A549 (cell line): ENCODE measurements around the gene MBTPS2. TPM values are rescaled to one million over a fixed set of nuclear protein-coding genes. Genes with fewer than 3 reads are reported as not detected.
A peak's percentile ranks its signal among the peaks of the same experiment; 100 is the strongest.

Source experiments
- ATAC-seq, 2 experiments: fragments of 200-7000 bp in 1 of 2; fragments of >200 bp in 1 of 2; cut with Nextera tagmentation in 1 of 2; cut with Tn5 transposase in 1 of 2; 3 replicates each; pipeline versions ENCODE4 v1.8.0 to v1.9.1; 2018 to 2020; ENCODE audit warnings: mild to moderate bottlenecking in 1 of 2, moderate library complexity in 1 of 2
- CTCF ChIA-PET: fragments of 300-600 bp; sonication (Branson Sonifier 250); formaldehyde crosslinking; extraction: SDS; loops from one replicate; lab custom pipeline; 2021; ENCODE audit warnings: antibody characterized with exemption, inconsistent platforms; lab: Yijun Ruan, JAX
- POLR2A ChIA-PET: fragments of 350-600 bp; formaldehyde crosslinking; extraction: SDS; loops from one replicate; lab custom pipeline; 2021; ENCODE audit warnings: antibody characterized with exemption, inconsistent platforms; lab: Yijun Ruan, JAX
- DNase-seq, 2 experiments: peaks; one replicate each; pipeline versions ENCODE4 v3.0.0 to v3.0.0-alpha.2; 2011 to 2016; ENCODE audit warnings: low read depth in 1 of 2, low spot score in 1 of 2
- FAIRE-seq: peaks from 2 replicates; lab custom pipeline; 2011; peaks lifted over from hg19 to GRCh38; lab: Jason Lieb, UNC
- H3K27ac ChIP-seq, 2 experiments: fragments of >200 bp; sonication (Bioruptor Twin); formaldehyde crosslinking; 3 replicates each; pipeline ENCODE4 v1.5.1; 2016 to 2017
- H3K4me1 ChIP-seq: fragments of >200 bp; sonication (Bioruptor Twin); formaldehyde crosslinking; 3 replicates; pipeline ENCODE4 v1.6.1; 2016
- H3K4me2 ChIP-seq: fragments of >200 bp; sonication (Bioruptor Twin); formaldehyde crosslinking; 3 replicates; pipeline ENCODE4 v1.6.1; 2016
- H3K4me3 ChIP-seq: fragments of >200 bp; sonication (Bioruptor Twin); formaldehyde crosslinking; 3 replicates; pipeline ENCODE4 v1.5.1; 2016
- H3K9me3 ChIP-seq: fragments of >200 bp; sonication (Bioruptor Twin); formaldehyde crosslinking; 3 replicates; pipeline ENCODE4 v1.6.1; 2016
- CHD2 ChIP-seq: fragments of 150-350 bp; IDR thresholded peaks from 2 replicates; pipeline ENCODE4 v1.6.1; 2014; ENCODE audit warnings: low read length; ENCODE audit not compliant: partially characterized antibody
- CHD4 ChIP-seq: fragments of 200-600 bp; sonication (generic); IDR thresholded peaks from 2 replicates; pipeline ENCODE4 v1.6.1; 2016; ENCODE audit warnings: antibody characterized with exemption, mild to moderate bottlenecking, borderline replicate concordance
- EHMT2 ChIP-seq: fragments of 200-600 bp; sonication (generic); IDR thresholded peaks from 2 replicates; pipeline ENCODE4 v1.6.1; 2016; ENCODE audit warnings: antibody characterized with exemption, low read depth, mild to moderate bottlenecking, moderate library complexity
- FOXS1 ChIP-seq: fragments of 250-450 bp; sonication (Bioruptor Pico); IDR thresholded peaks from 2 replicates; pipeline ENCODE4 v1.5.0; 2020; ENCODE audit warnings: mild to moderate bottlenecking, moderate library complexity
- HEYL ChIP-seq: fragments of 250-450 bp; sonication (Bioruptor Pico); IDR thresholded peaks from 2 replicates; pipeline ENCODE4 v1.8.0; 2021; ENCODE audit warnings: mild to moderate bottlenecking, moderate library complexity
- HOXA7 ChIP-seq: fragments of 250-450 bp; sonication (Bioruptor Pico); IDR thresholded peaks from 2 replicates; pipeline ENCODE4 v1.5.0; 2020; ENCODE audit warnings: mild to moderate bottlenecking, moderate library complexity
- HOXB13 ChIP-seq: fragments of 250-450 bp; sonication (Bioruptor Pico); IDR thresholded peaks from 2 replicates; pipeline ENCODE4 v1.5.0; 2020; ENCODE audit warnings: low read depth, mild to moderate bottlenecking, moderate library complexity
- JUN ChIP-seq, 2 experiments: fragments of >200 bp; sonication (Bioruptor Twin); formaldehyde crosslinking; IDR thresholded peaks; 2 replicates in 1 of 2; 3 replicates in 1 of 2; pipeline ENCODE4 v1.6.1; 2016 to 2017
- JUNB ChIP-seq: fragments of >200 bp; sonication (Bioruptor Twin); formaldehyde crosslinking; IDR thresholded peaks from 2 replicates; pipeline ENCODE4 v1.6.1; 2016
- MAFK ChIP-seq: fragments of 450-650 bp; IDR thresholded peaks from 2 replicates; pipeline ENCODE4 v1.6.1; 2014; ENCODE audit not compliant: partially characterized antibody
- MAZ ChIP-seq: fragments of 150-350 bp; IDR thresholded peaks from 2 replicates; pipeline ENCODE4 v1.6.1; 2014; ENCODE audit warnings: antibody characterized with exemption, low read depth, low read length, borderline replicate concordance
- NFE2L2 ChIP-seq: fragments of 150-350 bp; conservative IDR thresholded peaks from 2 replicates; pipeline ENCODE4 v1.6.1; 2014; ENCODE audit warnings: low read length
- RAD21 ChIP-seq, 2 experiments: fragments of >200 bp in 1 of 2; sonication (Bioruptor Twin) in 1 of 2; formaldehyde crosslinking in 1 of 2; IDR thresholded peaks in 1 of 2; conservative IDR thresholded peaks in 1 of 2; 2 replicates in 1 of 2; 3 replicates in 1 of 2; pipeline ENCODE4 v1.6.1; 2012 to 2018; ENCODE audit warnings: inconsistent platforms in 1 of 2
- RARB ChIP-seq: fragments of 250-450 bp; sonication (Bioruptor Pico); IDR thresholded peaks from 2 replicates; pipeline ENCODE4 v1.8.0; 2021; ENCODE audit warnings: mild to moderate bottlenecking, moderate library complexity
- RNF2 ChIP-seq: fragments of 200-600 bp; sonication (generic); IDR thresholded peaks from 2 replicates; pipeline ENCODE4 v1.6.1; 2016; ENCODE audit warnings: low read depth, mild to moderate bottlenecking, antibody characterized with exemption, moderate library complexity, borderline replicate concordance
- TP53 ChIP-seq: fragments of 250-450 bp; sonication (Bioruptor Pico); IDR thresholded peaks from 2 replicates; pipeline ENCODE4 v1.5.0; 2021; ENCODE audit warnings: mild to moderate bottlenecking, moderate library complexity
- ZC3H11A ChIP-seq: fragments of 450-650 bp; IDR thresholded peaks from 2 replicates; pipeline ENCODE4 v1.6.1; 2014; ENCODE audit warnings: antibody characterized with exemption, mild to moderate bottlenecking
- ZFP36 ChIP-seq: fragments of 450-650 bp; IDR thresholded peaks from 2 replicates; pipeline ENCODE4 v1.6.1; 2014; ENCODE audit warnings: borderline replicate concordance; ENCODE audit not compliant: partially characterized antibody
- ZNF302 ChIP-seq: fragments of 250-450 bp; sonication (Bioruptor Pico); IDR thresholded peaks from 2 replicates; pipeline ENCODE4 v1.9.0; 2021; ENCODE audit warnings: inconsistent platforms, mild to moderate bottlenecking, moderate library complexity
- WGBS: methylation state at CpG from one replicate; pipeline ENCODE4 v1.1.6; 2017; ENCODE audit errors: missing lambda C conversion rate; 5-methylcytosine and 5-hydroxymethylcytosine counted together
- polyA plus RNA-seq, 4 experiments: library from polyadenylated mRNA; depleted of rRNA in 3 of 4; stranded (reverse); fragments of >200 nt; fragmentation: RNase III in 1 of 4; extraction: RNeasy Plus Mini Kit Qiagen cat#74134 plus additional on column Dnase treatment in 1 of 4; gene quantifications; 2 replicates in 3 of 4; 3 replicates in 1 of 4; pipeline ENCODE4 v1.2.3, GENCODE V29; 2011 to 2017
- TF ChIP-seq, protein P1 (sequence below): fragments of 150-350 bp; IDR thresholded peaks from 2 replicates; pipeline ENCODE4 v1.6.1; 2014; ENCODE audit warnings: low read depth, mild to moderate bottlenecking, low read length
- TF ChIP-seq, protein P2 (sequence below): IDR thresholded peaks from 2 replicates; pipeline ENCODE4 v1.6.1; 2012
- TF ChIP-seq, protein P3 (sequence below): fragments of >200 bp; sonication (Bioruptor Twin); formaldehyde crosslinking; IDR thresholded peaks from 2 replicates; pipeline ENCODE4 v1.6.1; 2016
- TF ChIP-seq, protein P4 (sequence below): fragments of >200 bp; sonication (Bioruptor Twin); formaldehyde crosslinking; IDR thresholded peaks from 3 replicates; pipeline ENCODE4 v1.6.1; 2016

MBTPS2 gene
- polyA plus RNA-seq, 2 of the 4 experiments (the other 2 are of a cell fraction), result 24.7 to 65.6 TPM

DNA sequence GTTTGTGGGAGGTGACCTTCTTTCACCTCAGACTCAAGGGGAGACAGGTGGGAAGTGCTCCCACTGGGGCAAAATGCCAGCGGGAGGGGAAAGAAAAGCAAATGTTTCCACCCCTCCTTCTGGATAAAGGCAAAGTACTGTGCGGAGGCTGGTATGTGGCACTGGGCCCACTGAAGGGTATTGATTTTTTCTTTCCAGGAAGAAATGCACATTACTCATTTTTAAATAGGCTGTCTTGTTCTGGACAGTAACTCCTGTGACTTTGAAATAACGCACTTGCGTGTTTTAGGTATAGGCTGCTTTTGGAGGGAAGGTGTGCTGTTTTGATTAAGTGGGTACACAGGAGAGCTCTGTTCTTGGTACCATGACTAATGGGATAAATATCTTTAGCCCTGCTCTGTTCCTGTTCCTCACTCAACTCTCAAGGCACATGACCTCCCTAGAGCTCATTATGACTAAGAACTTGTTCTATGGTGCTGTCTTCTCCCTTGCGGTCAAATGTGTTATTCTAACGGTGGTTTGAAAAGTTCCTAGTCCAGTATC, 40.7 kb upstream of the MBTPS2 start:
- Histone ChIP-seq H3K4me3 (no peak overlapping the region), H3K9me3 (no peaks in the 10 kb centered on the region), H3K27ac (no peak overlapping the region), H3K4me1 (peaks cover 8% of the 10 kb centered on the region; the same call in 1 of the 3 replicates), H3K4me2 (no peak overlapping the region)
- ATAC-seq (peak; percentile 79 to 90), DNase-seq (peak; percentile 9 to 20), FAIRE-seq (peak; percentile 39)
- ChIA-PET CTCF (interaction anchor here (0.9 kb wide), 1 partner anchor 10 kb away, joined by 3 read pairs; no protein-coding TSS in a partner anchor), POLR2A (no interaction called here)
- TF ChIP-seq, protein P1, sequence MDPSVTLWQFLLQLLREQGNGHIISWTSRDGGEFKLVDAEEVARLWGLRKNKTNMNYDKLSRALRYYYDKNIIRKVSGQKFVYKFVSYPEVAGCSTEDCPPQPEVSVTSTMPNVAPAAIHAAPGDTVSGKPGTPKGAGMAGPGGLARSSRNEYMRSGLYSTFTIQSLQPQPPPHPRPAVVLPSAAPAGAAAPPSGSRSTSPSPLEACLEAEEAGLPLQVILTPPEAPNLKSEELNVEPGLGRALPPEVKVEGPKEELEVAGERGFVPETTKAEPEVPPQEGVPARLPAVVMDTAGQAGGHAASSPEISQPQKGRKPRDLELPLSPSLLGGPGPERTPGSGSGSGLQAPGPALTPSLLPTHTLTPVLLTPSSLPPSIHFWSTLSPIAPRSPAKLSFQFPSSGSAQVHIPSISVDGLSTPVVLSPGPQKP, result no peak
- TF ChIP-seq RAD21 (conservative IDR thresholded peaks at IDR 0.05 in 1 of 2, IDR thresholded peaks at IDR 0.05 in 1 of 2), result no peak
- no peak for TF ChIP-seq HOXB13
- TF ChIP-seq CHD4, result no peak
- TF ChIP-seq RNF2, result no peak
- TF ChIP-seq ZNF302 (CRISPR knock-in tag), result no peak
- TF ChIP-seq JUNB, result no peak
- TF ChIP-seq FOXS1, result no peak
- no peak for TF ChIP-seq MAZ
- TF ChIP-seq HEYL, result no peak
- TF ChIP-seq CHD2, result no peak
- TF ChIP-seq, protein P2, sequence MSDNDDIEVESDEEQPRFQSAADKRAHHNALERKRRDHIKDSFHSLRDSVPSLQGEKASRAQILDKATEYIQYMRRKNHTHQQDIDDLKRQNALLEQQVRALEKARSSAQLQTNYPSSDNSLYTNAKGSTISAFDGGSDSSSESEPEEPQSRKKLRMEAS, result no peak
- TF ChIP-seq, protein P3, sequence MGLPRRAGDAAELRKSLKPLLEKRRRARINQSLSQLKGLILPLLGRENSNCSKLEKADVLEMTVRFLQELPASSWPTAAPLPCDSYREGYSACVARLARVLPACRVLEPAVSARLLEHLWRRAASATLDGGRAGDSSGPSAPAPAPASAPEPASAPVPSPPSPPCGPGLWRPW, result no peak
- TF ChIP-seq RARB (CRISPR knock-in tag), result no peak
- TF ChIP-seq MAFK, result no peak
- WGBS, result 65% methylated on average over 6 of the region's 6 CpGs

DNA sequence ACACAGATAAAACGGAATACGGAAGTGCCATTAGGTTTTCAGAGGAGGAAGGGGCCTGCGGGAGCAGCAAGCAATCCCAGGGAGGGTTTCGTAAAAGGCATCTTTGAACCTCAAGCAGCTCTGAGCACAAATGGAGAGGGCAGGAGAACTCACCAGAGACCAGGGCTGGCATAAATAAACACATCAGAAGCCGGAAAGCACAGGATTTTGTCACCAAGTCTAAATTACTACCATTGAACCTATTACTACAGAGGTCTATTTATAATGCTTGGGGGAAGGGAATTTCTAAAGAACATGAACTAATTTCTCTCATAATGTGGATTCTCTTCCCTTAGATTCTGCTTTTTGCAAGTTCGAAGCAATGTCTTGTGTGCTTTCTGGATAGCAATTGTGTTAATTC, 39.6 kb upstream of the MBTPS2 start:
- Histone ChIP-seq H3K4me3 (no peak overlapping the region), H3K4me1 (peaks cover 8% of the 10 kb centered on the region; the same call in 1 of the 3 replicates), H3K9me3 (no peaks in the 10 kb centered on the region), H3K4me2 (no peak overlapping the region), H3K27ac (no peak overlapping the region; a peak in 1 of 6 replicates)
- no peak for FAIRE-seq
- CTCF ChIA-PET, result no interaction called here
- 88% methylated on average over 6 of the region's 6 CpGs for WGBS
- TF ChIP-seq, protein P2, result no peak
- no peak for TF ChIP-seq CHD4
- TF ChIP-seq, protein P4, sequence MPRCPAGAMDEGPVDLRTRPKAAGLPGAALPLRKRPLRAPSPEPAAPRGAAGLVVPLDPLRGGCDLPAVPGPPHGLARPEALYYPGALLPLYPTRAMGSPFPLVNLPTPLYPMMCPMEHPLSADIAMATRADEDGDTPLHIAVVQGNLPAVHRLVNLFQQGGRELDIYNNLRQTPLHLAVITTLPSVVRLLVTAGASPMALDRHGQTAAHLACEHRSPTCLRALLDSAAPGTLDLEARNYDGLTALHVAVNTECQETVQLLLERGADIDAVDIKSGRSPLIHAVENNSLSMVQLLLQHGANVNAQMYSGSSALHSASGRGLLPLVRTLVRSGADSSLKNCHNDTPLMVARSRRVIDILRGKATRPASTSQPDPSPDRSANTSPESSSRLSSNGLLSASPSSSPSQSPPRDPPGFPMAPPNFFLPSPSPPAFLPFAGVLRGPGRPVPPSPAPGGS, result no peak
- no peak for TF ChIP-seq ZFP36
- TF ChIP-seq HOXA7 (CRISPR knock-in tag), result no peak
- TF ChIP-seq NFE2L2, result no peak
- TF ChIP-seq HOXB13, result no peak
- TF ChIP-seq TP53 (CRISPR knock-in tag), result no peak
- TF ChIP-seq ZC3H11A, result no peak
- no peak for TF ChIP-seq EHMT2
- no peak for TF ChIP-seq JUN (IDR thresholded peaks at IDR 0.05)
- no peak for ATAC-seq
- DNase-seq, result no peak
- POLR2A ChIA-PET, result no interaction called here
